Uterus (tissue), 4 donors: ENCODE measurements around the gene ELF4. TPM values are rescaled to one million over a fixed set of nuclear protein-coding genes. Genes with fewer than 3 reads are reported as not detected.
A peak's percentile ranks its signal among the peaks of the same experiment; 100 is the strongest.

Experiments
- DNase-seq, 2 donors: peaks; one replicate each; pipeline ENCODE4 v3.0.0-alpha.2; 2019 to 2020
- H3K27ac ChIP-seq, 2 donors: fragments of 200-600 bp; sonication (generic); 1 replicate in 1 of 2; 2 replicates in 1 of 2; pipeline ENCODE4 v1.5.1; 2016 to 2018
- H3K27me3 ChIP-seq, 2 donors: fragments of 200-600 bp; sonication (generic); one replicate each; pipeline ENCODE4 v1.5.1; 2018 to 2019; ENCODE audit warnings: control low read depth in 1 of 2
- H3K36me3 ChIP-seq, 2 donors: fragments of 200-600 bp; sonication (generic); one replicate each; pipeline ENCODE4 v1.5.1; 2019; ENCODE audit warnings: control low read depth in 1 of 2
- H3K4me1 ChIP-seq, 2 donors: fragments of 200-600 bp; sonication (generic); one replicate each; pipeline ENCODE4 v1.5.1; 2018 to 2019; ENCODE audit warnings: control low read depth in 1 of 2
- H3K4me3 ChIP-seq, 2 donors: fragments of 200-600 bp; sonication (generic); 1 replicate in 1 of 2; 2 replicates in 1 of 2; pipeline ENCODE4 v1.5.1; 2018 to 2019; ENCODE audit warnings: mild to moderate bottlenecking in 1 of 2
- H3K9me3 ChIP-seq, 2 donors: fragments of 200-600 bp; sonication (generic); one replicate each; pipeline ENCODE4 v1.5.1; 2019; ENCODE audit warnings: control low read depth in 1 of 2
- CTCF ChIP-seq, 4 experiments: fragments of 200-600 bp in 2 of 4; fragments of 450-650 bp in 2 of 4; sonication (generic) in 2 of 4; IDR thresholded peaks; one replicate each; pipeline ENCODE4 v1.5.1; 2016 to 2019; ENCODE audit warnings: antibody characterized with exemption in 4 of 4, mild to moderate bottlenecking in 2 of 4, moderate library complexity in 1 of 4
- POLR2A ChIP-seq, 2 donors: fragments of 450-650 bp; IDR thresholded peaks; one replicate each; pipeline ENCODE4 v1.6.1; 2016; ENCODE audit warnings: antibody characterized with exemption in 2 of 2, mild to moderate bottlenecking in 1 of 2, moderate library complexity in 1 of 2
- intact Hi-C: fragments of 100-400 bp; cut with DNase I; formaldehyde crosslinking; loops from one replicate; pipeline ENCODE4 v1.15.1; 2023; ENCODE audit warnings: low total_unique reads
- total RNA-seq, 4 donors: library from RNA; depleted of rRNA in 3 of 4; stranded (reverse); fragments of >200 nt in 3 of 4; gene quantifications; one replicate each; pipeline versions ENCODE4 v1.1.0 to v1.2.4, GENCODE V29; 2014 to 2023
- donor health status: DM: yes; HTN: yes; CAD: no.

Gene ELF4
- total RNA-seq, 4 donors from 2014 or later = 4.6 to 22.3 (median 11.8) TPM

DNA sequence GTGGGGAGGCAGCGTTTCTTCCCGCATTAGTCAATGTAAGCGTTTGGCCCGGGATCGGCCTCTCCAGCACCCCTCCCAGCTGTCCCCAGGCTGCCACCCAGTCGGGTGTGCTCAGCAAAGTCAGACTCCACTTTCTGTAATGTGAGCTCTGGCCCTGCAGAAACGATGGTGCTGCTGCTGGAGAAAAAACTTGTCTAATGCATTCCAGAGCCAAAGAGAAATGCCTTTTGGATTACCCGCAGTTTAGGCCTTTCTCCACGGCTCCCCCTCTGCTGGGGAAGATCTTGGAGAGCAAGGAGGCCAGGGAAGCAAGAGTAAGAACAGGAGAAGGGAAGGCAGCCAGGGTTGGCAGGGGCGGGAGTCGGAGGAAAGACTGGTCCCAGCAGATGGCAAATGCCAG lies 55.2 kb downstream of the ELF4 start:
- Histone ChIP-seq H3K27me3 (no peaks in the 10 kb centered on the region), H3K4me3 (no peak overlapping the region), H3K36me3 (no peaks in the 10 kb centered on the region), H3K9me3 (no peaks in the 10 kb centered on the region), H3K27ac (peak overlapping the region; percentile 14 to 18), H3K4me1 (no peaks in the 10 kb centered on the region)
- no peak for TF ChIP-seq POLR2A (IDR thresholded peaks at IDR 0.05)
- no peak for TF ChIP-seq CTCF (IDR thresholded peaks at IDR 0.05)
- intact Hi-C loops = loop anchor here (10.0 kb wide), 1 partner anchor 130 kb away; no protein-coding TSS in a partner anchor
- peak in 1 of 2 donors; percentile 23 for DNase-seq

GRCh38 chrX:130053236-130053635 lies 57.1 kb downstream of the ELF4 start:
- no peak overlapping the region for H3K27ac ChIP-seq
- no peak for DNase-seq
- no peaks in the 10 kb centered on the region for H3K9me3 ChIP-seq
- no peaks in the 10 kb centered on the region for H3K27me3 ChIP-seq
- TF ChIP-seq CTCF (IDR thresholded peaks at IDR 0.05) (no peak), POLR2A (IDR thresholded peaks at IDR 0.05) (no peak)
- no peaks in the 10 kb centered on the region for H3K36me3 ChIP-seq
- no peak overlapping the region for H3K4me3 ChIP-seq
- intact Hi-C loops = loop anchor here (10.0 kb wide), 1 partner anchor 128 kb away; no protein-coding TSS in a partner anchor
- no peaks in the 10 kb centered on the region for H3K4me1 ChIP-seq

DNA sequence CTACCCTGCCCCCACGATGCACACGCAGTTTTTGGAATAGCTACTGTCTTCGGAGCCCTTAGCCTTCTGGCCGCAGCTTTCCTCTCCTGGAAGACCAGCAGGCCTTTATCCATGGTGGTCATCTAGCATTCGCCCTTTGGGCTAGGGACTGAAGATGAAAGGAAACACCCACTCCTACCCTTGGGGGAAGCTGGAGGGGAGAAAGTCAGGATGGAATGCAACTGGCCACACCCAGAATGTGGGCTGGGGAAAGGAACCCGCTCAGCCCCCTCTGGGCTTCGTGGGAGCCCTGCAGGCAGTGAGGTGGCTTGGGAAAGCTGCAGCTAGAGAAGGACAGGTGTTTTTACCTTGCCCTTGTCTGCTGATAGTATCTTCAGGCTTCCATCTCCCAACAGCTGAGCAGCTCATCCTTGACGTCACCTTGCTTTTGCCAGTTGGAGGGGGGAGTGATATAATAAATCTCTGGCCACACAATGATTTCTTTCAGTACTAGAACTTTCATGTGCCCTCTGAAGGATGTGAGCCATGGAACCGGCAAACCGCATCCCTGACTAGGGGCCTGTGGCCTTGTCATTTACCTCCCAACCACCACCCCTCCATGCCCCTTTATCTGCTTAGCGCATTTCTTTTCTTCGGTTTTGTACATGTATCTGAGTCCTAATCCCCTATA lies 59.0 kb downstream of the ELF4 start:
- Histone ChIP-seq H3K4me3 (no peak overlapping the region), H3K9me3 (no peaks in the 10 kb centered on the region), H3K36me3 (no peaks in the 10 kb centered on the region), H3K27ac (no peak overlapping the region), H3K4me1 (no peaks in the 10 kb centered on the region), H3K27me3 (no peaks in the 10 kb centered on the region)
- no peak for DNase-seq
- TF ChIP-seq POLR2A (IDR thresholded peaks at IDR 0.05) = no peak
- no peak for TF ChIP-seq CTCF (IDR thresholded peaks at IDR 0.05)
- intact Hi-C loops = loop anchor here (10.0 kb wide), 1 partner anchor 127 kb away; no protein-coding TSS in a partner anchor

DNA sequence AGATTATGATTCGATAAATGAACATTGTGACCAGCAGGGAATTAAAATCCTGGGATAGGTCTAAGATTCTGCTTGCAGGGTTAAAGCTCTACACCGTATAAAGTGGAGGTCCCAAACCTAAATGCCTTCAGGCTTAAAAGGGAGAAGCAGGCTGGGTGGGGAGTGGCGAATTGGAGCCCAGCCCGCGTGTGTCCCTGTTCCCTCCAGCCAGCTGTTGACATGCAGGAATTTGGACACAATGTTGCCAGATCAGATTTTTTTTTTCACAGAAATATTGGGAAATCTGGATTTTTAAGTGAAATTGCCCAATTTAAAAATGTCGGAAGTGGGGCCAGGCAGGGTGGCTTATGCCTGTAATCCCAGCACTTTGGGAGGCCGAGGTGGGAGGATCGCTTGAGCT lies 60.5 kb downstream of the ELF4 start:
- intact Hi-C loops = loop anchor here (10.0 kb wide), 1 partner anchor 125 kb away; no protein-coding TSS in a partner anchor
- no peaks in the 10 kb centered on the region for H3K36me3 ChIP-seq

More for the DNA sequence above, 60.5 kb downstream of the ELF4 start:
- Histone ChIP-seq H3K4me1 (no peaks in the 10 kb centered on the region), H3K9me3 (no peaks in the 10 kb centered on the region), H3K27me3 (no peaks in the 10 kb centered on the region), H3K4me3 (no peak overlapping the region), H3K27ac (no peak overlapping the region)
- no peak for DNase-seq
- TF ChIP-seq CTCF (IDR thresholded peaks at IDR 0.05) = no peak
- no peak for TF ChIP-seq POLR2A (IDR thresholded peaks at IDR 0.05)
